Stimulated activated CD4-positive, alpha-beta T cell treated with anti-CD3 and anti-CD28 coated beads, Interleukin-1b, Interleukin-23, amount 100 ng/mL, for 4 hours (primary cell): ENCODE results near the gene RASA3.

ENCODE experiments used
- DNase-seq, 2 donors: peaks; one replicate each; pipeline ENCODE4 v3.0.0-alpha.2; 2020; ENCODE audit warnings: low read depth in 2 of 2

The RASA3 gene

GRCh38 chr13:113952151-113952982 lies 180.1 kb downstream of the RASA3 start:
- no peak for DNase-seq

GRCh38 chr13:113951246-113951999 lies 181.0 kb downstream of the RASA3 start:
- peak in 1 of 2 donors; percentile 56 for DNase-seq

GRCh38 chr13:113950451-113951245 lies 181.8 kb downstream of the RASA3 start:
- DNase-seq: no peak

- no peak for DNase-seq
These were observed 182.9 kb downstream of the RASA3 start for GRCh38 chr13:113949546-113949945.

- DNase-seq: no peak
These were observed 184.2 kb downstream of the RASA3 start for GRCh38 chr13:113948034-113948742.

- no peak for DNase-seq
These were observed 185.0 kb downstream of the RASA3 start for GRCh38 chr13:113947311-113948033.

GRCh38 chr13:113946409-113947181 lies 185.8 kb downstream of the RASA3 start:
- DNase-seq: no peak

- no peak for DNase-seq
These were observed 186.5 kb downstream of the RASA3 start for GRCh38 chr13:113945857-113946408.

GRCh38 chr13:113943821-113944565 lies 188.4 kb downstream of the RASA3 start:
- no peak for DNase-seq

- DNase-seq: no peak
These were observed 189.8 kb downstream of the RASA3 start for GRCh38 chr13:113942591-113943103.

GRCh38 chr13:113941571-113942191 lies 190.7 kb downstream of the RASA3 start:
- no peak for DNase-seq

GRCh38 chr13:113939944-113940297 lies 192.5 kb downstream of the RASA3 start:
- no peak for DNase-seq

- DNase-seq: no peak
These were observed 193.1 kb downstream of the RASA3 start for GRCh38 chr13:113939129-113939943.

GRCh38 chr13:113938716-113939115 lies 193.7 kb downstream of the RASA3 start:
- DNase-seq: no peak

GRCh38 chr13:113938246-113938645 lies 194.2 kb downstream of the RASA3 start:
- DNase-seq: no peak

GRCh38 chr13:113937527-113938180 lies 194.8 kb downstream of the RASA3 start:
- DNase-seq: no peak

GRCh38 chr13:113937073-113937472 lies 195.3 kb downstream of the RASA3 start:
- DNase-seq: no peak
